ENCODE data around the gene ETS1. TPM values are rescaled to one million over a fixed set of nuclear protein-coding genes. Genes with fewer than 3 reads are reported as not detected.

ETS1 gene
- total RNA-seq, 2 experiments from 2014 or later, result 579 to 590 TPM

- Mint-ChIP-seq H3K4me1 (ENCODE audit: low read depth) (peaks cover 77% of the 10 kb centered on the region), H3K27me3 (no peaks in the 10 kb centered on the region), H3K27ac (no peak overlapping the region), H3K4me3 (no peak overlapping the region), H3K9me3 (no peaks in the 10 kb centered on the region), H3K36me3 (ENCODE audit: low read depth) (no peaks in the 10 kb centered on the region)
- Histone ChIP-seq H3K4me3 (ENCODE audit: low read length) (no peak overlapping the region), H3K4me1 (ENCODE audit: insufficient read depth, low read length) (no peaks in the 10 kb centered on the region), H3K27ac (ENCODE audit: low read depth in 1 of 2, low read length in 2 of 2) (no peak overlapping the region), H3K36me3 (ENCODE audit: insufficient read depth, low read length) (no peaks in the 10 kb centered on the region), H3K27me3 (ENCODE audit: control insufficient read depth in 1 of 2, insufficient read depth in 2 of 2, low read length in 2 of 2) (no peaks in the 10 kb centered on the region), H3K9me3 (ENCODE audit: control insufficient read depth in 1 of 2, insufficient read depth in 1 of 2, low read length in 2 of 2) (no peaks in the 10 kb centered on the region)
- POLR2A ChIA-PET, result interaction anchor here (0.9 to 3.1 kb wide), 5 partner anchors 9 to 93 kb away, joined by 3 to 12 read pairs (median 5); no protein-coding TSS in a partner anchor
- DNase-seq (no peak), ATAC-seq (ENCODE audit: poor library complexity) (no peak)
- CTCF ChIA-PET, result no interaction called here
- intact Hi-C loops (cut with DNase I, micrococcal nuclease), result no loop called here
- no peak for TF ChIP-seq CTCF (IDR thresholded peaks at IDR 0.05)
Observed at GRCh38 chr11:128411150-128411549, 176.2 kb downstream of the ETS1 start.

DNA sequence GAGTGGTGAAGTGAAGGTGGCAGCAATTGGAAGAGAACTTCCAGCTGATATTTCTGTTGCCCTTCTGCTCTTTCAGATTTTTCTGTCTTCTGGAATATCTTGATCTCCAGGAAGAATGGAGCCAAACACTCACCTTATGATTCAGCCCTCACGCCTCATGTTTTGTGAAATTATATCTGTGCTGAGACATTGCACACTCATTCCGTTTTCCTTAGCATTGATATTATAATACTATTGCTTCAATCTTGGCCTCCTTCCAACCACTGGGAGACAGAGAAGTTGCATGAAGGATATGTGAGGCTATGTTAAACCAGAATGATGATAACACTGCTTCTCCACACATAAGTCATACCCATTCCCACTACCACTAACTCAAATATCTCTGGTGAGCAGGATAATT, 177.9 kb downstream of the ETS1 start:
- Mint-ChIP-seq H3K4me3 (no peak overlapping the region), H3K36me3 (ENCODE audit: low read depth) (no peaks in the 10 kb centered on the region), H3K27me3 (no peaks in the 10 kb centered on the region), H3K27ac (no peak overlapping the region), H3K9me3 (no peaks in the 10 kb centered on the region), H3K4me1 (ENCODE audit: low read depth) (peaks cover 84% of the 10 kb centered on the region)
- Histone ChIP-seq H3K27ac (ENCODE audit: low read depth in 1 of 2, low read length in 2 of 2) (no peak overlapping the region), H3K27me3 (ENCODE audit: control insufficient read depth in 1 of 2, insufficient read depth in 2 of 2, low read length in 2 of 2) (no peaks in the 10 kb centered on the region), H3K36me3 (ENCODE audit: insufficient read depth, low read length) (no peaks in the 10 kb centered on the region), H3K4me3 (ENCODE audit: low read length) (no peak overlapping the region), H3K9me3 (ENCODE audit: control insufficient read depth in 1 of 2, insufficient read depth in 1 of 2, low read length in 2 of 2) (no peaks in the 10 kb centered on the region), H3K4me1 (ENCODE audit: insufficient read depth, low read length) (no peaks in the 10 kb centered on the region)
- DNase-seq (no peak), ATAC-seq (ENCODE audit: poor library complexity) (no peak)
- intact Hi-C loops (cut with DNase I, micrococcal nuclease), result no loop called here
- CTCF ChIA-PET, result interaction anchor here (1.4 kb wide), 1 partner anchor 47 kb away, joined by 3 read pairs; no protein-coding TSS in a partner anchor
- POLR2A ChIA-PET, result interaction anchor here (0.7 to 1.3 kb wide), 2 partner anchors 20 to 44 kb away, joined by 3 read pairs; no protein-coding TSS in a partner anchor
- no peak for TF ChIP-seq CTCF (IDR thresholded peaks at IDR 0.05)

Small RNA genes lying within 50 kb of the gene (microRNA-seq; reads per million reads assigned to microRNA genes)
- not detected for gene MIR6090 (ENCODE audit: borderline microRNAs expressed, borderline replicate concordance)

Other genes with a start within 250 kb of the ETS1 start
- gene FLI1, start 106.5 kb upstream of the ETS1 start, total RNA-seq, result 10 to 100 TPM; 56.6 to 60.4 TPM